GM12878 (cell line): ENCODE data around the gene TNS4. TPM values are rescaled to one million over a fixed set of nuclear protein-coding genes. Genes with fewer than 3 reads are reported as not detected.

Experiments used
- ATAC-seq: fragments of 200-7000 bp; cut with Tn5 transposase; 3 replicates; pipeline ENCODE4 v1.9.1; 2020; ENCODE audit warnings: mild to moderate bottlenecking, moderate library complexity
- BruUV-seq: library from RNA; stranded (reverse); fragments of 400-500 nt; replicated peaks from 2 replicates; lab custom pipeline; 2021; lab: Mats Ljungman, UMichigan
- CTCF ChIA-PET: fragments of 300-600 bp; sonication (Branson Sonifier 250); formaldehyde crosslinking; extraction: SDS; loops from one replicate; lab custom pipeline; 2021; ENCODE audit warnings: inconsistent platforms; lab: Yijun Ruan, JAX
- POLR2A ChIA-PET: fragments of 350-600 bp; formaldehyde crosslinking; extraction: SDS; loops from one replicate; lab custom pipeline; 2021; ENCODE audit warnings: inconsistent platforms; lab: Charles Lee
- RAD21 ChIA-PET: fragments of 300-600 bp; sonication (Branson Sonifier 250); formaldehyde crosslinking; loops from one replicate; lab custom pipeline; 2023; ENCODE audit warnings: antibody characterized with exemption; ENCODE audit not compliant: unreplicated experiment; lab: Charles Lee
- SMC1A ChIA-PET: fragments of 300-600 bp; sonication (Branson Sonifier 250); formaldehyde crosslinking; loops from one replicate; lab custom pipeline; 2023; ENCODE audit not compliant: unreplicated experiment, uncharacterized antibody; lab: Charles Lee
- DNase-seq: peaks from one replicate; pipeline ENCODE4 v3.0.0-alpha.2; 2011; ENCODE audit warnings: low read depth, low spot score
- FAIRE-seq: peaks from 3 replicates; lab custom pipeline; 2011; peaks lifted over from hg19 to GRCh38; lab: Jason Lieb, UNC
- H2AFZ ChIP-seq: 2 replicates; pipeline ENCODE4 v1.6.0; 2011; ENCODE audit warnings: low read depth, low read length, control low read depth; ENCODE audit not compliant: control insufficient read depth
- H3K27ac ChIP-seq: 2 replicates; pipeline ENCODE4 v1.5.1; 2011; ENCODE audit warnings: control low read depth; ENCODE audit not compliant: control insufficient read depth, insufficient read depth
- H3K27me3 ChIP-seq, 2 experiments: replicated peaks in 1 of 2; 2 replicates each; pipeline versions ENCODE4 v1.6.0 to v1.6.1; 2011; ENCODE audit warnings: low read length in 1 of 2; ENCODE audit not compliant: control insufficient read depth in 2 of 2, insufficient read depth in 2 of 2
- H3K36me3 ChIP-seq, 2 experiments: 2 replicates each; pipeline ENCODE4 v1.5.1; 2011; ENCODE audit warnings: low read length in 1 of 2; ENCODE audit not compliant: control insufficient read depth in 2 of 2, insufficient read depth in 2 of 2
- H3K4me1 ChIP-seq: 2 replicates; pipeline ENCODE4 v1.6.1; 2011; ENCODE audit warnings: mild to moderate bottlenecking, low read length, moderate library complexity, mixed read lengths; ENCODE audit not compliant: control insufficient read depth, insufficient read depth
- H3K4me2 ChIP-seq: 2 replicates; pipeline ENCODE4 v1.6.0; 2011; ENCODE audit warnings: control low read depth; ENCODE audit not compliant: control insufficient read depth, insufficient read depth
- H3K4me3 ChIP-seq: fragments of 200-600 bp; sonication (generic); 2 replicates; pipeline ENCODE4 v1.5.1; 2016
- H3K79me2 ChIP-seq: 2 replicates; pipeline ENCODE4 v1.6.0; 2011; ENCODE audit warnings: low read length; ENCODE audit not compliant: control insufficient read depth, insufficient read depth
- H3K9ac ChIP-seq: 2 replicates; pipeline ENCODE4 v1.8.0; 2011; ENCODE audit warnings: low read length, control low read depth, mixed read lengths; ENCODE audit not compliant: control insufficient read depth, insufficient read depth
- H3K9me3 ChIP-seq: replicated peaks from 3 replicates; pipeline ENCODE4 v1.5.1; 2011; ENCODE audit warnings: mild to moderate bottlenecking, low read length; ENCODE audit not compliant: control insufficient read depth, insufficient read depth
- H4K20me1 ChIP-seq: 2 replicates; pipeline ENCODE4 v1.6.0; 2011; ENCODE audit not compliant: control insufficient read depth, insufficient read depth
- HDAC6 ChIP-seq: fragments of 200-600 bp; sonication (generic); IDR thresholded peaks from one replicate; pipeline ENCODE4 v1.8.0; 2017; ENCODE audit warnings: antibody characterized with exemption; ENCODE audit not compliant: unreplicated experiment
- MTA2 ChIP-seq: fragments of 450-650 bp; IDR thresholded peaks from 2 replicates; pipeline ENCODE4 v1.6.1; 2016; ENCODE audit warnings: low read depth, mild to moderate bottlenecking, moderate library complexity
- PKNOX1 ChIP-seq: fragments of 450-650 bp; IDR thresholded peaks from 2 replicates; pipeline ENCODE4 v1.6.1; 2016; ENCODE audit warnings: mild to moderate bottlenecking
- ZNF207 ChIP-seq: fragments of 450-650 bp; IDR thresholded peaks from 2 replicates; pipeline ENCODE4 v1.6.1; 2014; ENCODE audit warnings: antibody characterized with exemption, mild to moderate bottlenecking, borderline replicate concordance
- ZNF24 ChIP-seq: fragments of 450-650 bp; IDR thresholded peaks from 2 replicates; pipeline ENCODE4 v1.6.1; 2017; ENCODE audit warnings: antibody characterized with exemption, mild to moderate bottlenecking
- WGBS: methylation state at CpG from one replicate; pipeline ENCODE4 v1.1.6; 2016; ENCODE audit warnings: low lambda C conversion rate; ENCODE audit not compliant: insufficient replicate concordance, insufficient coverage; ENCODE audit errors: missing lambda C conversion rate; 5-methylcytosine and 5-hydroxymethylcytosine counted together
- in situ Hi-C: fragments of 300-500 bp; cut with MboI; formaldehyde crosslinking; loops from 9 replicates; pipeline ENCODE4 v1.14.3; 2018; ENCODE audit warnings: mixed read lengths
- intact Hi-C: fragments of 100-400 bp; cut with micrococcal nuclease; formaldehyde crosslinking; loops from one replicate; pipeline ENCODE4 v1.14.2; 2022; ENCODE audit not compliant: unreplicated experiment
- polyA plus RNA-seq, 11 experiments: library from polyadenylated mRNA; depleted of rRNA in 4 of 11; unstranded in 6 of 11; stranded (reverse) in 5 of 11; fragments of >200 nt; fragmentation: Nextera tagmentation in 4 of 11; fragmentation: Illumina TruSeq in 1 of 11; extraction: Ambion mirVana in 4 of 11; extraction: Trizol in 1 of 11; gene quantifications; 1 replicate in 1 of 11; 2 replicates in 10 of 11; pipeline versions ENCODE4 v1.2.1 to v1.2.3, GENCODE V29; 2011 to 2016; ENCODE audit warnings: inconsistent platforms in 2 of 11, missing spikeins in 2 of 11, low read depth in 1 of 11
- total RNA-seq, 4 experiments: library from RNA; depleted of rRNA in 3 of 4; stranded (reverse); fragments of >200 nt in 3 of 4; fragmentation: Illumina TruSeq in 1 of 4; extraction: Trizol in 1 of 4; gene quantifications; 2 replicates each; pipeline versions ENCODE4 v1.2.1 to v1.2.3, GENCODE V29; 2013 to 2021

Gene TNS4
- total and polyA plus RNA-seq, 10 of the 15 experiments (the other 5 are each of a cell fraction or from before 2014, with no cell fraction given): 0.10 to 0.90 (median 0.68) TPM; not detected in 2

- Histone ChIP-seq H2AFZ (no peak overlapping the region), H3K4me1 (no peaks in the 10 kb centered on the region), H3K4me2 (no peak overlapping the region), H3K36me3 (no peaks in the 10 kb centered on the region), H3K4me3 (no peak overlapping the region), H3K27me3 (no peaks in the 10 kb centered on the region), H3K9me3 (no peaks in the 10 kb centered on the region), H3K9ac (no peak overlapping the region), H4K20me1 (no peaks in the 10 kb centered on the region), H3K27ac (no peak overlapping the region), H3K79me2 (no peaks in the 10 kb centered on the region)
- 18% methylated on average over 4 of the region's 4 CpGs for WGBS
- RAD21 ChIA-PET: no interaction called here
- FAIRE-seq (no peak), DNase-seq (no peak), ATAC-seq (no peak)
- intact Hi-C loops (no loop called here), in situ Hi-C loops (no loop called here)
- TF ChIP-seq PKNOX1 (no peak), MTA2 (no peak), ZNF207 (no peak), HDAC6 (no peak)
- POLR2A ChIA-PET: interaction anchor here (0.7 kb wide), 1 partner anchor 67 kb away, joined by 3 read pairs; no protein-coding TSS in a partner anchor
- CTCF ChIA-PET: interaction anchor here (1.5 kb wide), 1 partner anchor 20 kb away, joined by 3 read pairs; no protein-coding TSS in a partner anchor
- SMC1A ChIA-PET: interaction anchor here (0.6 kb wide), 1 partner anchor 443 kb away, joined by 4 read pairs; no protein-coding TSS in a partner anchor
- BruUV-seq: no TSS peak
These were observed 31.4 kb downstream of the TNS4 start for GRCh38 chr17:40469805-40470675.

GRCh38 chr17:40468560-40468959 is 32.9 kb downstream of the TNS4 start:
- Histone ChIP-seq H3K4me3 (no peak overlapping the region), H3K27ac (no peak overlapping the region), H3K36me3 (no peaks in the 10 kb centered on the region), H3K4me2 (no peak overlapping the region), H3K79me2 (no peaks in the 10 kb centered on the region), H3K27me3 (no peaks in the 10 kb centered on the region), H2AFZ (no peak overlapping the region), H4K20me1 (no peaks in the 10 kb centered on the region), H3K9ac (no peak overlapping the region), H3K9me3 (no peaks in the 10 kb centered on the region), H3K4me1 (no peaks in the 10 kb centered on the region)
- ChIA-PET SMC1A (interaction anchor here (1.6 kb wide), 1 partner anchor 18 kb away, joined by 3 read pairs; no protein-coding TSS in a partner anchor), POLR2A (no interaction called here), RAD21 (no interaction called here), CTCF (interaction anchor here (1.4 to 1.6 kb wide), 2 partner anchors 8 to 25 kb away, joined by 3 to 4 read pairs; no protein-coding TSS in a partner anchor)
- DNase-seq (no peak), FAIRE-seq (no peak), ATAC-seq (no peak)
- in situ Hi-C loops: no loop called here
- no TSS peak for BruUV-seq
- intact Hi-C loops: no loop called here
- 50% methylated on average over 7 of the region's 7 CpGs for WGBS
- TF ChIP-seq ZNF24: no peak
